CD4-positive, alpha-beta T cell treated with Interleukin-4 for 1 hour (primary cell): Measurements from ENCODE around the gene DUSP16.
A peak's percentile ranks its signal among the peaks of the same experiment; 100 is the strongest.
"Not testable (repeated sequence)": the region's sequence is repeated elsewhere in the genome, so short reads cannot be mapped to it uniquely, and the experiment has no call there.

ENCODE experiments used
- DNase-seq, 2 donors: peaks; one replicate each; pipeline ENCODE4 v3.0.0-alpha.2; 2020 to 2022

Gene DUSP16

GRCh38 chr12:12488296-12488695 lies 74.4 kb downstream of the DUSP16 start:
- no peak for DNase-seq

- DNase-seq = no peak
Measured at GRCh38 chr12:12487490-12487889, 75.2 kb downstream of the DUSP16 start.

GRCh38 chr12:12486661-12487240 lies 75.9 kb downstream of the DUSP16 start:
- peak in 1 of 2 donors; percentile 31 for DNase-seq

- peak in 1 of 2 donors; percentile 47 for DNase-seq
Measured at GRCh38 chr12:12483438-12483837, 79.2 kb downstream of the DUSP16 start.

GRCh38 chr12:12482959-12483358 lies 79.7 kb downstream of the DUSP16 start:
- DNase-seq = peak in 1 of 2 donors; percentile 45

GRCh38 chr12:12482150-12482761 lies 80.4 kb downstream of the DUSP16 start:
- DNase-seq = peak; percentile 64 to 90

GRCh38 chr12:12481631-12482030 lies 81.0 kb downstream of the DUSP16 start:
- peak in 1 of 2 donors; percentile 69 for DNase-seq

- DNase-seq = no peak
Measured at GRCh38 chr12:12480074-12480473, 82.6 kb downstream of the DUSP16 start.

GRCh38 chr12:12477532-12477890 lies 85.2 kb downstream of the DUSP16 start:
- no peak for DNase-seq

GRCh38 chr12:12476857-12477531 lies 85.7 kb downstream of the DUSP16 start:
- no peak for DNase-seq

GRCh38 chr12:12474931-12475795 lies 87.5 kb downstream of the DUSP16 start:
- DNase-seq = peak; percentile 65 to 91

- peak; percentile 49 to 73 for DNase-seq
Measured at GRCh38 chr12:12474471-12474928, 88.2 kb downstream of the DUSP16 start.

- DNase-seq = no peak
Measured at GRCh38 chr12:12473223-12473622, 89.4 kb downstream of the DUSP16 start.

- DNase-seq = not testable (repeated sequence)
Measured at GRCh38 chr12:12471982-12472961, 90.4 kb downstream of the DUSP16 start.

- no peak for DNase-seq
Measured at GRCh38 chr12:12470751-12471306, 91.8 kb downstream of the DUSP16 start.

- DNase-seq = no peak
Measured at GRCh38 chr12:12469386-12469785, 93.3 kb downstream of the DUSP16 start.

- no peak for DNase-seq
Measured at GRCh38 chr12:12468575-12468974, 94.1 kb downstream of the DUSP16 start.

GRCh38 chr12:12467688-12468261 lies 94.9 kb downstream of the DUSP16 start:
- DNase-seq = peak; percentile 85 to 88

- DNase-seq = peak; percentile 45 to 61
Measured at GRCh38 chr12:12467264-12467663, 95.4 kb downstream of the DUSP16 start.

GRCh38 chr12:12466157-12466556 lies 96.5 kb downstream of the DUSP16 start:
- peak; percentile 87 to 90 for DNase-seq

GRCh38 chr12:12465522-12465921 lies 97.1 kb downstream of the DUSP16 start:
- DNase-seq = no peak
